ENCODE data around the gene PCDHB9.
"Not testable (repeated sequence)": the region's sequence is repeated elsewhere in the genome, so short reads cannot be mapped to it uniquely, and the experiment has no call there.

The PCDHB9 gene

DNA sequence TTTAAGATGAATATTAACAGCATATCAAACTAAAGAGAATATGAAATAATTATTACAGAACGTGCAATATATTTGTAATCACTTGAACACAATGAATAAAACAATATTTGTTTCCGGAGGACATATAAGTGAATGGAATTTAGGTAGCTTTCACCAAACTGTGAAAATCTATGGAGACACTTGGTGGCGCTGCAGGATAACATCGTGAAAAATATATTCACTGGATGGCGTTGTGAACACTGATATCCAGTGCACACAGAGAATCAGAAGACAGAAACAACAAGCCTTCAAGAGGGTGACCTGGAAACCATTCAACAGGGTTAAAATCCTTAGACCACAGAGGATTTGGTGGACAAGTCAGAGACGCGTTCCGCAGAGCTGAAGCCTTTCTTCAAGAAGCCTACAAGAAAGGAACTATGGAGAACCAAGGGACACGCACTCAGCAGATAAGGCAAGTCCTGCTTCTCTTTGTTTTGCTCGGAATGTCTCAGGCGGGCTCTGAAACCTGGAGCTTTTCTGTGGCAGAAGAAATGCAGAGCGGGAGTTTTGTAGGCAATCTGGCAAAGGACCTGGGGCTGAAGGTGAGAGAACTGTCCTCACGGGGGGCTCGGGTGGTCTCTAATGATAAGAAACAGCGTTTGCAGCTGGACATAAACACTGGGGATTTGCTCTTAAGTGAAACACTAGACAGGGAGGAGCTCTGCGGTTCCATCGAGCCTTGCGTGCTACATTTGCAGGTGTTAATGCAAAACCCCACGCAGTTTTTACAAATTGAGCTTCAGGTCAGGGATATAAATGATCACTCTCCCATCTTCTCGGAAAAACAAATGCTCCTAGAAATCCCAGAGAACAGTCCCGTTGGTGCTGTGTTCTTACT lies 12.6 kb downstream of the PCDHB9 start, which contains the start of gene PCDHB11:
PCDHB11 (plus strand) TSS at position 269 of the 877 bp plus-strand sequence; CDS start at position 417, 148 bp downstream.
- no peaks in the 10 kb centered on the region for H3K36me3 ChIP-seq (ENCODE audit: insufficient read depth)
- no peak within 1 kb of the TSS for H3K9ac ChIP-seq
- no peaks in the 10 kb centered on the region for H4K20me1 ChIP-seq (ENCODE audit: insufficient read depth)
- no peaks in the 10 kb centered on the region for H3K4me1 ChIP-seq (ENCODE audit: low read depth, poor library complexity, severe bottlenecking)
- no peak within 1 kb of the TSS for H3K4me3 ChIP-seq (IDR thresholded peaks at IDR 0.05; ENCODE audit: insufficient read depth, low read depth, low read length)
- no peak within 1 kb of the TSS for H3K27ac ChIP-seq
- H2AFZ ChIP-seq (ENCODE audit: low read depth): no peak within 1 kb of the TSS; the same call in 1 of the 2 replicates
- H3K27me3 ChIP-seq (ENCODE audit: insufficient read depth, low read depth): no peaks in the 10 kb centered on the region
- H3K79me2 ChIP-seq (ENCODE audit: insufficient read depth, low read depth): no peaks in the 10 kb centered on the region
- H3K4me2 ChIP-seq: no peak within 1 kb of the TSS
- TF ChIP-seq, protein P1, sequence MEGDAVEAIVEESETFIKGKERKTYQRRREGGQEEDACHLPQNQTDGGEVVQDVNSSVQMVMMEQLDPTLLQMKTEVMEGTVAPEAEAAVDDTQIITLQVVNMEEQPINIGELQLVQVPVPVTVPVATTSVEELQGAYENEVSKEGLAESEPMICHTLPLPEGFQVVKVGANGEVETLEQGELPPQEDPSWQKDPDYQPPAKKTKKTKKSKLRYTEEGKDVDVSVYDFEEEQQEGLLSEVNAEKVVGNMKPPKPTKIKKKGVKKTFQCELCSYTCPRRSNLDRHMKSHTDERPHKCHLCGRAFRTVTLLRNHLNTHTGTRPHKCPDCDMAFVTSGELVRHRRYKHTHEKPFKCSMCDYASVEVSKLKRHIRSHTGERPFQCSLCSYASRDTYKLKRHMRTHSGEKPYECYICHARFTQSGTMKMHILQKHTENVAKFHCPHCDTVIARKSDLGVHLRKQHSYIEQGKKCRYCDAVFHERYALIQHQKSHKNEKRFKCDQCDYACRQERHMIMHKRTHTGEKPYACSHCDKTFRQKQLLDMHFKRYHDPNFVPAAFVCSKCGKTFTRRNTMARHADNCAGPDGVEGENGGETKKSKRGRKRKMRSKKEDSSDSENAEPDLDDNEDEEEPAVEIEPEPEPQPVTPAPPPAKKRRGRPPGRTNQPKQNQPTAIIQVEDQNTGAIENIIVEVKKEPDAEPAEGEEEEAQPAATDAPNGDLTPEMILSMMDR (conservative IDR thresholded peaks at IDR 0.05; ENCODE audit: low read depth, low read length): peak; percentile 40; the same call in 1 of the 2 replicates

DNA sequence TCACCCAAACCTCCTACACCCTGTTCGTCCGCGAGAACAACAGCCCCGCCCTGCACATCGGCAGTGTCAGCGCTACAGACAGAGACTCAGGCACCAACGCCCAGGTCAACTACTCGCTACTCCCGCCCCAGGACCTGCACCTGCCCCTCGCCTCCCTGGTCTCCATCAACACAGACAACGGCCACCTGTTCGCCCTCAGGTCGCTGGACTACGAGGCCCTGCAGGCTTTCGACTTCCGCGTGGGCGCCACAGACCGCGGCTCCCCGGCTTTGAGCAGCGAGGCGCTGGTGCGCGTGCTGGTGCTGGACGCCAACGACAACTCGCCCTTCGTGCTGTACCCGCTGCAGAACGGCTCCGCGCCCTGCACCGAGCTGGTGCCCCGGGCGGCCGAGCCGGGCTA lies 14.2 kb downstream of the PCDHB9 start:
- not testable (repeated sequence) for H3K27me3 ChIP-seq (ENCODE audit: insufficient read depth, low read depth); H3K4me3 ChIP-seq (IDR thresholded peaks at IDR 0.05; ENCODE audit: insufficient read depth, low read depth, low read length); H4K20me1 ChIP-seq (ENCODE audit: insufficient read depth); H3K9ac ChIP-seq; H3K79me2 ChIP-seq (ENCODE audit: insufficient read depth, low read depth); H2AFZ ChIP-seq (ENCODE audit: low read depth); H3K27ac ChIP-seq; H3K4me2 ChIP-seq; H3K36me3 ChIP-seq (ENCODE audit: insufficient read depth); H3K4me1 ChIP-seq (ENCODE audit: low read depth, poor library complexity, severe bottlenecking)

DNA sequence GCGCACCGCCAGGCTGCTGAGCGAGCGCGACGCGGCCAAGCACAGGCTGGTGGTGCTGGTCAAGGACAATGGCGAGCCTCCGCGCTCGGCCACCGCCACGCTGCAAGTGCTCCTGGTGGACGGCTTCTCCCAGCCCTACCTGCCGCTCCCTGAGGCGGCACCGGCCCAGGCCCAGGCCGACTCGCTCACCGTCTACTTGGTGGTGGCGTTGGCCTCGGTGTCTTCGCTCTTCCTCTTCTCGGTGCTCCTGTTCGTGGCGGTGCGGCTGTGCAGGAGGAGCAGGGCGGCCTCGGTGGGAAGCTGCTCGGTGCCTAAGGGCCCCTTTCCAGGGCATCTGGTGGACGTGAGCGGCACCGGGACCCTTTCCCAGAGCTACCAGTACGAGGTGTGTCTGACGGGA lies 14.7 kb downstream of the PCDHB9 start:
- H3K36me3 ChIP-seq (ENCODE audit: insufficient read depth); H3K4me3 ChIP-seq (IDR thresholded peaks at IDR 0.05; ENCODE audit: insufficient read depth, low read depth, low read length); H3K27ac ChIP-seq; H3K79me2 ChIP-seq (ENCODE audit: insufficient read depth, low read depth); H3K4me2 ChIP-seq; H2AFZ ChIP-seq (ENCODE audit: low read depth); H3K27me3 ChIP-seq (ENCODE audit: insufficient read depth, low read depth); H3K9ac ChIP-seq; H3K4me1 ChIP-seq (ENCODE audit: low read depth, poor library complexity, severe bottlenecking); H4K20me1 ChIP-seq (ENCODE audit: insufficient read depth): not testable (repeated sequence)

DNA sequence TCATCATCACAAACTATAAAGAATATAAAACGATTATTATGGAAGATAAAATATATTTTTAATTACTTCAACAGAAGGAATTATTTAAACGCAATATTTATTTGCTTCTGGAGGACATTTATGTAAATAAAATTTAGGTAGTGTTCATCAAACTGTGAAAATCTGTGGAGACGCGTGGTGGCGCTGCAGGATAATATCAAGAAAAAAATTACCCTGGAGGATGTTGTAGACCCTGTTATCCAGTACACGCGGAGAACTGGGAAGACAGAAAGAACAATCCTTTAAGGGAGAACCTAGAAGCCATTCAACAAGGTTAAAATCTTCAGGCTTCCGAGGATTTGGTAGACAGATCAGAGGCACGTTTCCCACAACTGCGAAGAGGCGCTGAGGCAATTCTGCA lies 21.5 kb downstream of the PCDHB9 start, which contains the start of gene PCDHB12:
PCDHB12 (plus strand) TSS at position 242 of the 400 bp plus-strand sequence. CDS start 189 bp downstream, outside the sequence.
- H2AFZ ChIP-seq (ENCODE audit: low read depth): no peak within 1 kb of the TSS
- no peak within 1 kb of the TSS for H3K9ac ChIP-seq
- no peak within 1 kb of the TSS for H3K4me3 ChIP-seq (IDR thresholded peaks at IDR 0.05; ENCODE audit: insufficient read depth, low read depth, low read length)
- no peak within 1 kb of the TSS for H3K4me2 ChIP-seq
- no peak within 1 kb of the TSS for H3K27ac ChIP-seq
- no peaks in the 10 kb centered on the region for H3K27me3 ChIP-seq (ENCODE audit: insufficient read depth, low read depth)
- no peaks in the 10 kb centered on the region for H4K20me1 ChIP-seq (ENCODE audit: insufficient read depth)
- no peaks in the 10 kb centered on the region for H3K79me2 ChIP-seq (ENCODE audit: insufficient read depth, low read depth)
- TF ChIP-seq, protein P1 (conservative IDR thresholded peaks at IDR 0.05; ENCODE audit: low read depth, low read length): no peak
- no peaks in the 10 kb centered on the region for H3K36me3 ChIP-seq (ENCODE audit: insufficient read depth)
- H3K4me1 ChIP-seq (ENCODE audit: low read depth, poor library complexity, severe bottlenecking): no peaks in the 10 kb centered on the region

DNA sequence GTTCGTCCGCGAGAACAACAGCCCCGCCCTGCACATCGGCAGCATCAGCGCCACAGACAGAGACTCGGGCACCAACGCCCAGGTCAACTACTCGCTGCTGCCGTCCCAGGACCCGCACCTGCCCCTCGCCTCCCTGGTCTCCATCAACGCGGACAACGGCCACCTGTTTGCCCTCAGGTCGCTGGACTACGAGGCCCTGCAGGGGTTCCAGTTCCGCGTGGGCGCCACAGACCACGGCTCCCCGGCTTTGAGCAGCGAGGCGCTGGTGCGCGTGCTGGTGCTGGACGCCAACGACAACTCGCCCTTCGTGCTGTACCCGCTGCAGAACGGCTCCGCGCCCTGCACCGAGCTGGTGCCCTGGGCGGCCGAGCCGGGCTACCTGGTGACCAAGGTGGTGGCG lies 23.3 kb downstream of the PCDHB9 start:
- not testable (repeated sequence) for H3K27me3 ChIP-seq (ENCODE audit: insufficient read depth, low read depth); H3K79me2 ChIP-seq (ENCODE audit: insufficient read depth, low read depth); H3K4me3 ChIP-seq (IDR thresholded peaks at IDR 0.05; ENCODE audit: insufficient read depth, low read depth, low read length); H3K36me3 ChIP-seq (ENCODE audit: insufficient read depth); H2AFZ ChIP-seq (ENCODE audit: low read depth); H3K9ac ChIP-seq; H3K27ac ChIP-seq; H4K20me1 ChIP-seq (ENCODE audit: insufficient read depth); H3K4me2 ChIP-seq; H3K4me1 ChIP-seq (ENCODE audit: low read depth, poor library complexity, severe bottlenecking)

DNA sequence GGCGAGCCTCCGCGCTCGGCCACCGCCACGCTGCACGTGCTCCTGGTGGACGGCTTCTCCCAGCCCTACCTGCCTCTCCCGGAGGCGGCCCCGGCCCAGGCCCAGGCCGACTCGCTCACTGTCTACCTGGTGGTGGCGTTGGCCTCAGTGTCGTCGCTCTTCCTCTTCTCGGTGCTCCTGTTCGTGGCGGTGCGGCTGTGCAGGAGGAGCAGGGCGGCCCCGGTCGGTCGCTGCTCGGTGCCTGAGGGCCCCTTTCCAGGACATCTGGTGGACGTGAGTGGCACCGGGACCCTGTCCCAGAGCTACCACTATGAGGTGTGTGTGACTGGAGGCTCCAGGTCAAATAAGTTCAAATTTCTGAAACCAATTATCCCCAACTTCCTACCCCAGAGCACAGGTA lies 23.9 kb downstream of the PCDHB9 start:
- H3K79me2 ChIP-seq (ENCODE audit: insufficient read depth, low read depth); H3K36me3 ChIP-seq (ENCODE audit: insufficient read depth); H2AFZ ChIP-seq (ENCODE audit: low read depth); H3K4me2 ChIP-seq; H3K27ac ChIP-seq; H3K4me3 ChIP-seq (IDR thresholded peaks at IDR 0.05; ENCODE audit: insufficient read depth, low read depth, low read length); H4K20me1 ChIP-seq (ENCODE audit: insufficient read depth); H3K4me1 ChIP-seq (ENCODE audit: low read depth, poor library complexity, severe bottlenecking); H3K9ac ChIP-seq; H3K27me3 ChIP-seq (ENCODE audit: insufficient read depth, low read depth): not testable (repeated sequence)

DNA sequence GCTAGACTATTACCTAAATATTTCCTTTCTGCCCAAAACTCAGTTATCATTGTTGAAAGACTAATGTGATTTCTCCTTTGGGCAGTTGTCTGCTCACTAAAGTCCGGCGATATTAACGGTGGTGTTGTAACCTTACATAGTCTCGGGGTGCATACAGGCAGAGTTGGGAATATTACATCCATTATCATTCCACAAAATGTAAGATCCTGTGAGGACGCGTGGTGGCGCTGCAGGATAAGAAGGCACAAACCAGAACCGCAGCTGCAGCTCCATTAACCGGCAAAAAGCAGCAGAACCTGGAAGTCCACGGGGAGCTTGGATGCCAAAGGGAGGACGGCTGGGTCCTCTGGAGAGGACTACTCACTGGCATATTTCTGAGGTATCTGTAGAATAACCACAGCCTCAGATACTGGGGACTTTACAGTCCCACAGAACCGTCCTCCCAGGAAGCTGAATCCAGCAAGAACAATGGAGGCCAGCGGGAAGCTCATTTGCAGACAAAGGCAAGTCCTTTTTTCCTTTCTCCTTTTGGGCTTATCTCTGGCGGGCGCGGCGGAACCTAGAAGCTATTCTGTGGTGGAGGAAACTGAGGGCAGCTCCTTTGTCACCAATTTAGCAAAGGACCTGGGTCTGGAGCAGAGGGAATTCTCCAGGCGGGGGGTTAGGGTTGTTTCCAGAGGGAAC lies 26.8 kb downstream of the PCDHB9 start, which contains the start of gene PCDHB13:
PCDHB13 (plus strand) TSS at position 264 of the 684 bp plus-strand sequence; CDS start at position 469, 205 bp downstream.
- not testable (repeated sequence) for H3K4me3 ChIP-seq (IDR thresholded peaks at IDR 0.05; ENCODE audit: insufficient read depth, low read depth, low read length); H3K4me2 ChIP-seq; H3K27me3 ChIP-seq (ENCODE audit: insufficient read depth, low read depth); H4K20me1 ChIP-seq (ENCODE audit: insufficient read depth); H3K4me1 ChIP-seq (ENCODE audit: low read depth, poor library complexity, severe bottlenecking); H3K79me2 ChIP-seq (ENCODE audit: insufficient read depth, low read depth); H3K27ac ChIP-seq; H2AFZ ChIP-seq (ENCODE audit: low read depth); H3K36me3 ChIP-seq (ENCODE audit: insufficient read depth); H3K9ac ChIP-seq

DNA sequence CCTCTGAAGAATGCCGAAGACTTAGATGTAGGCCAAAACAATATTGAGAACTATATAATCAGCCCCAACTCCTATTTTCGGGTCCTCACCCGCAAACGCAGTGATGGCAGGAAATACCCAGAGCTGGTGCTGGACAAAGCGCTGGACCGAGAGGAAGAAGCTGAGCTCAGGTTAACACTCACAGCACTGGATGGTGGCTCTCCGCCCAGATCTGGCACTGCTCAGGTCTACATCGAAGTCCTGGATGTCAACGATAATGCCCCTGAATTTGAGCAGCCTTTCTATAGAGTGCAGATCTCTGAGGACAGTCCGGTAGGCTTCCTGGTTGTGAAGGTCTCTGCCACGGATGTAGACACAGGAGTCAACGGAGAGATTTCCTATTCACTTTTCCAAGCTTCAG lies 27.6 kb downstream of the PCDHB9 start:
- not testable (repeated sequence) for H2AFZ ChIP-seq (ENCODE audit: low read depth); H3K9ac ChIP-seq; H3K4me2 ChIP-seq; H3K27ac ChIP-seq; H3K4me1 ChIP-seq (ENCODE audit: low read depth, poor library complexity, severe bottlenecking); H4K20me1 ChIP-seq (ENCODE audit: insufficient read depth); H3K36me3 ChIP-seq (ENCODE audit: insufficient read depth); H3K79me2 ChIP-seq (ENCODE audit: insufficient read depth, low read depth); H3K4me3 ChIP-seq (IDR thresholded peaks at IDR 0.05; ENCODE audit: insufficient read depth, low read depth, low read length); H3K27me3 ChIP-seq (ENCODE audit: insufficient read depth, low read depth)
